B cell (primary cell): ENCODE results near the gene SPHK2. TPM values are rescaled to one million over a fixed set of nuclear protein-coding genes. Genes with fewer than 3 reads are reported as not detected.

Experiments used
- ATAC-seq: fragments of 200-7000 bp; cut with Tn5 transposase; one replicate; pipeline ENCODE4 v1.10.0; 2021; ENCODE audit warnings: low read depth, mild to moderate bottlenecking, moderate number of reproducible peaks, moderate library complexity
- CTCF ChIA-PET: fragments of 350-600 bp; sonication (Branson Sonifier 250); formaldehyde crosslinking; loops from one replicate; lab custom pipeline; 2021; ENCODE audit warnings: antibody characterized with exemption, inconsistent platforms; lab: Charles Lee
- POLR2A ChIA-PET: fragments of 350-600 bp; sonication (Branson Sonifier 250); formaldehyde crosslinking; loops from one replicate; lab custom pipeline; 2021; ENCODE audit warnings: antibody characterized with exemption; lab: Charles Lee
- DNase-seq: peaks from one replicate; pipeline ENCODE4 v3.0.0; 2013
- H2AFZ ChIP-seq: 2 replicates; pipeline ENCODE4 v1.6.1; 2012; ENCODE audit warnings: mild to moderate bottlenecking, low read depth, low read length; ENCODE audit not compliant: insufficient read depth, poor library complexity, severe bottlenecking
- H3K27ac ChIP-seq, 2 donors: 1 replicate in 1 of 2; 2 replicates in 1 of 2; pipeline ENCODE4 v1.5.1; 2012 to 2013; ENCODE audit warnings: low read length in 2 of 2, mild to moderate bottlenecking in 2 of 2, moderate library complexity in 1 of 2
- H3K27me3 ChIP-seq, 4 experiments: fragments of 200-600 bp in 1 of 4; sonication (generic) in 1 of 4; replicated peaks in 1 of 4; 1 replicate in 2 of 4; 2 replicates in 2 of 4; pipeline versions ENCODE4 v1.6.1 to v1.7.0; 2013 to 2016; ENCODE audit warnings: low read length in 3 of 4, mild to moderate bottlenecking in 2 of 4, mixed read lengths in 1 of 4, moderate library complexity in 1 of 4; ENCODE audit not compliant: insufficient read depth in 4 of 4, control insufficient read depth in 3 of 4; ENCODE audit errors: control extremely low read depth in 1 of 4
- H3K36me3 ChIP-seq, 2 experiments: replicated peaks in 1 of 2; 1 replicate in 1 of 2; 2 replicates in 1 of 2; pipeline versions ENCODE4 v1.6.1 to v1.7.1; 2013; ENCODE audit warnings: low read length in 1 of 2; ENCODE audit not compliant: insufficient read depth in 2 of 2, control insufficient read depth in 1 of 2; ENCODE audit errors: control extremely low read depth in 1 of 2, extremely low read depth in 1 of 2
- H3K4me1 ChIP-seq, 2 donors: fragments of 200-600 bp in 1 of 2; sonication (generic) in 1 of 2; 1 replicate in 1 of 2; 2 replicates in 1 of 2; pipeline versions ENCODE4 v1.5.1 to v1.6.1; 2013 to 2017; ENCODE audit warnings: low read length in 2 of 2; ENCODE audit not compliant: control insufficient read depth in 2 of 2, insufficient read depth in 2 of 2
- H3K4me2 ChIP-seq: replicated peaks from 2 replicates; pipeline ENCODE3; 2012; ENCODE audit warnings: mild to moderate bottlenecking, low read depth, low read length; ENCODE audit not compliant: poor library complexity, severe bottlenecking
- H3K4me3 ChIP-seq, 5 experiments: fragments of 200-600 bp in 1 of 5; sonication (generic) in 1 of 5; 1 replicate in 3 of 5; 2 replicates in 2 of 5; pipeline versions ENCODE4 v1.5.1 to v1.7.0; 2011 to 2016; ENCODE audit warnings: low read length in 4 of 5, mild to moderate bottlenecking in 4 of 5, low read depth in 2 of 5, control low read depth in 1 of 5, moderate library complexity in 1 of 5; ENCODE audit not compliant: insufficient read depth in 1 of 5; ENCODE audit errors: control extremely low read depth in 1 of 5, extremely low read depth in 1 of 5
- H3K79me2 ChIP-seq: fragments of 200-600 bp; sonication (generic); one replicate; pipeline ENCODE4 v1.6.0; 2016; ENCODE audit warnings: low read length; ENCODE audit not compliant: control insufficient read depth, insufficient read depth
- H3K9ac ChIP-seq: fragments of 200-600 bp; sonication (generic); 2 replicates; pipeline ENCODE4 v1.6.1; 2017; ENCODE audit warnings: mild to moderate bottlenecking, low read length, moderate library complexity
- H3K9me3 ChIP-seq, 3 donors: one replicate each; pipeline versions ENCODE4 v1.6.1 to v1.7.1; 2013; ENCODE audit warnings: low read length in 2 of 3; ENCODE audit not compliant: control insufficient read depth in 2 of 3, insufficient read depth in 1 of 3; ENCODE audit errors: control extremely low read depth in 1 of 3
- H4K20me1 ChIP-seq: 2 replicates; pipeline ENCODE4 v1.6.0; 2012; ENCODE audit warnings: mild to moderate bottlenecking, low read length; ENCODE audit not compliant: insufficient read depth, control insufficient read depth, poor library complexity, severe bottlenecking
- H3K27ac Mint-ChIP-seq: one replicate; pipeline ENCODE4 v1.8.0; 2021; ENCODE audit warnings: mixed read lengths
- H3K27me3 Mint-ChIP-seq: one replicate; pipeline ENCODE4 v1.8.0; 2021; ENCODE audit warnings: mixed read lengths
- H3K4me1 Mint-ChIP-seq: one replicate; pipeline ENCODE4 v1.8.0; 2021; ENCODE audit warnings: mixed read lengths
- H3K4me3 Mint-ChIP-seq: one replicate; pipeline ENCODE4 v1.8.0; 2021; ENCODE audit warnings: mixed read lengths
- H3K9me3 Mint-ChIP-seq: one replicate; pipeline ENCODE4 v1.8.0; 2022; ENCODE audit warnings: mixed read lengths; ENCODE audit not compliant: insufficient read depth
- EZH2 ChIP-seq: IDR thresholded peaks from 2 replicates; pipeline ENCODE4 v1.6.1; 2012; ENCODE audit warnings: borderline replicate concordance, low read depth, mild to moderate bottlenecking, moderate library complexity, low read length; ENCODE audit not compliant: insufficient read depth, poor library complexity, severe bottlenecking
- WGBS: methylation state at CpG from one replicate; pipeline ENCODE4 v1.1.5; 2013; ENCODE audit warnings: missing lambda C conversion rate; ENCODE audit not compliant: insufficient coverage; 5-methylcytosine and 5-hydroxymethylcytosine counted together
- intact Hi-C: fragments of 100-400 bp; cut with micrococcal nuclease; formaldehyde crosslinking; loops from one replicate; pipeline ENCODE4 v1.10.0; 2022
- polyA plus RNA-seq: library from polyadenylated mRNA; depleted of rRNA; stranded (reverse); fragments of >200 nt; gene quantifications from 2 replicates; pipeline ENCODE4 v1.2.3, GENCODE V29; 2012
- total RNA-seq, 2 donors: library from RNA; stranded (reverse); fragments of 120-200 nt in 1 of 2; gene quantifications; 1 replicate in 1 of 2; 2 replicates in 1 of 2; pipeline versions ENCODE4 v1.2.3 to v1.2.4, GENCODE V29; 2013 to 2022
- TF ChIP-seq, protein P1 (sequence below): fragments of 200-600 bp; IDR thresholded peaks from one replicate; pipeline ENCODE4 v1.8.0; 2022; ENCODE audit warnings: antibody characterized with exemption, mild to moderate bottlenecking

SPHK2 gene
- total and polyA plus RNA-seq, 2 donors (not counting 1 experiment from before 2014, with no cell fraction given): 17.0 to 47.3 TPM

DNA sequence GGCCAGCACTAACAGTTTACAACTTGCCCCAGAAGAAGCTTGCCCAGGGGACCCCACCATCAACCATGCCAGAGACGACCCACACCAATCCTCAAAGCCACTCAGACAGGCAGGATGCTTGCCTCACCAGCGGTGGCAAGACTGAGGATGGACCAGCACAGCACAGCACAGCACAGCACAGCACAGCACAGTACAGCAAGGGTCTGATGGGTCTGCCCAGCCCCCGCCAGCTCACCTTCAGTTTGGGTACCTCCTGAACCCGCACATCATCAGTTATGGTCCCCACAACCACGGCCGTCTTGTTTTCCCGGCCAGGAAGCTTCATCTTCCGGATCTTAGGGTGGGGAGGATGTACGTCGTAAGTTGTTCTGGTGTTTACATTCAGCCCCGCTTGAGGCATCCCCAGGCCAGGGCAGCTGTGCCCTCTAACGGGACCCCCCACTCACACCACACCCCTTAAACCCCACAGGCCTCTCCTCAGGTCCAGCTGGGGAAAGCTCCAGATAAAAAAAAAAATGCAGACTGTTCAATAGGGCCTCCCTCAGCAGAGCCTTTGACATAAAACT lies 2.7 kb upstream of the SPHK2 start:
- H3K36me3 ChIP-seq: peaks cover 0 to 38% of the 10 kb centered on the region in 2 experiments

More for the DNA sequence above, 2.7 kb upstream of the SPHK2 start:
- CTCF ChIA-PET: interaction anchor here (1.6 to 3.9 kb wide), 3 partner anchors 9 to 29 kb away, joined by 4 to 25 read pairs (median 5); partner anchors contain the start of gene SPACA4
- TF ChIP-seq EZH2: no peak
- TF ChIP-seq, protein P1, sequence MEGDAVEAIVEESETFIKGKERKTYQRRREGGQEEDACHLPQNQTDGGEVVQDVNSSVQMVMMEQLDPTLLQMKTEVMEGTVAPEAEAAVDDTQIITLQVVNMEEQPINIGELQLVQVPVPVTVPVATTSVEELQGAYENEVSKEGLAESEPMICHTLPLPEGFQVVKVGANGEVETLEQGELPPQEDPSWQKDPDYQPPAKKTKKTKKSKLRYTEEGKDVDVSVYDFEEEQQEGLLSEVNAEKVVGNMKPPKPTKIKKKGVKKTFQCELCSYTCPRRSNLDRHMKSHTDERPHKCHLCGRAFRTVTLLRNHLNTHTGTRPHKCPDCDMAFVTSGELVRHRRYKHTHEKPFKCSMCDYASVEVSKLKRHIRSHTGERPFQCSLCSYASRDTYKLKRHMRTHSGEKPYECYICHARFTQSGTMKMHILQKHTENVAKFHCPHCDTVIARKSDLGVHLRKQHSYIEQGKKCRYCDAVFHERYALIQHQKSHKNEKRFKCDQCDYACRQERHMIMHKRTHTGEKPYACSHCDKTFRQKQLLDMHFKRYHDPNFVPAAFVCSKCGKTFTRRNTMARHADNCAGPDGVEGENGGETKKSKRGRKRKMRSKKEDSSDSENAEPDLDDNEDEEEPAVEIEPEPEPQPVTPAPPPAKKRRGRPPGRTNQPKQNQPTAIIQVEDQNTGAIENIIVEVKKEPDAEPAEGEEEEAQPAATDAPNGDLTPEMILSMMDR: no peak
- no peak overlapping the region for H3K9ac ChIP-seq
- no peak overlapping the region for H3K27ac ChIP-seq
- peaks cover 41% of the 10 kb centered on the region for H3K4me1 Mint-ChIP-seq
- peaks cover 17 to 31% of the 10 kb centered on the region in 2 donors for H3K4me1 ChIP-seq
- no peaks in the 10 kb centered on the region for H3K9me3 ChIP-seq
- H4K20me1 ChIP-seq: peaks cover 41% of the 10 kb centered on the region
- no peak overlapping the region for H3K4me3 ChIP-seq
- peaks cover 17% of the 10 kb centered on the region for H3K79me2 ChIP-seq
- H3K9me3 Mint-ChIP-seq: no peaks in the 10 kb centered on the region
- no peak for ATAC-seq
- DNase-seq: peak; percentile 18
- 90% methylated on average over 4 of the region's 12 CpGs for WGBS
- no peaks in the 10 kb centered on the region for H3K27me3 ChIP-seq
- intact Hi-C loops: no loop called here
- no peaks in the 10 kb centered on the region for H3K27me3 Mint-ChIP-seq
- POLR2A ChIA-PET: interaction anchor here (0.6 kb wide), 2 partner anchors 15 to 21 kb away, joined by 4 read pairs; no protein-coding TSS in a partner anchor
- no peak overlapping the region for H3K4me2 ChIP-seq
- H3K27ac Mint-ChIP-seq: peak overlapping the region; percentile 55
- no peak overlapping the region for H2AFZ ChIP-seq
- peak overlapping the region; percentile 98 for H3K4me3 Mint-ChIP-seq
